ENCODE data around the gene BAG3.

The BAG3 gene

GRCh38 chr10:119653209-119653608 lies 2.0 kb downstream of the BAG3 start:
- H3K4me3 ChIP-seq (ENCODE audit: severe bottlenecking) = peak overlapping the region; percentile 93
- no peaks in the 10 kb centered on the region for H3K27me3 ChIP-seq (ENCODE audit: insufficient read depth, poor library complexity, severe bottlenecking)
- no peak for DNase-seq (ENCODE audit: low spot score)
- peak overlapping the region; percentile 93 for H3K27ac ChIP-seq (ENCODE audit: poor library complexity, severe bottlenecking)
- H3K9me3 ChIP-seq (ENCODE audit: severe bottlenecking) = no peaks in the 10 kb centered on the region
- no peak for TF ChIP-seq CTCF (IDR thresholded peaks at IDR 0.05; ENCODE audit: poor library complexity, severe bottlenecking)
- H3K4me1 ChIP-seq (ENCODE audit: insufficient read depth, poor library complexity, severe bottlenecking) = peaks cover 37% of the 10 kb centered on the region
- H3K36me3 ChIP-seq (ENCODE audit: low read depth) = peaks cover 47% of the 10 kb centered on the region
- no peak for ATAC-seq (ENCODE audit: low read depth)

GRCh38 chr10:119653916-119654315 lies 2.7 kb downstream of the BAG3 start:
- peak overlapping the region; percentile 93 for H3K27ac ChIP-seq (ENCODE audit: poor library complexity, severe bottlenecking)
- TF ChIP-seq CTCF (IDR thresholded peaks at IDR 0.05; ENCODE audit: poor library complexity, severe bottlenecking) = no peak
- H3K36me3 ChIP-seq (ENCODE audit: low read depth) = peaks cover 51% of the 10 kb centered on the region

GRCh38 chr10:119654540-119654939 lies 3.4 kb downstream of the BAG3 start:
- Histone ChIP-seq H3K4me1 (ENCODE audit: insufficient read depth, poor library complexity, severe bottlenecking) (peaks cover 51% of the 10 kb centered on the region), H3K36me3 (ENCODE audit: low read depth) (peaks cover 57% of the 10 kb centered on the region), H3K27ac (ENCODE audit: poor library complexity, severe bottlenecking) (peak overlapping the region; percentile 93), H3K4me3 (ENCODE audit: severe bottlenecking) (peak overlapping the region; percentile 93), H3K9me3 (ENCODE audit: severe bottlenecking) (no peaks in the 10 kb centered on the region), H3K27me3 (ENCODE audit: insufficient read depth, poor library complexity, severe bottlenecking) (no peaks in the 10 kb centered on the region)
- no peak for TF ChIP-seq CTCF (IDR thresholded peaks at IDR 0.05; ENCODE audit: poor library complexity, severe bottlenecking)
- ATAC-seq (ENCODE audit: low read depth) = peak; percentile 65
- peak; percentile 83 for DNase-seq (ENCODE audit: low spot score)

More at GRCh38 chr10:119653916-119654315, 2.7 kb downstream of the BAG3 start:
- no peak for DNase-seq (ENCODE audit: low spot score)
- no peak for ATAC-seq (ENCODE audit: low read depth)
- H3K4me1 ChIP-seq (ENCODE audit: insufficient read depth, poor library complexity, severe bottlenecking) = peaks cover 44% of the 10 kb centered on the region
- no peaks in the 10 kb centered on the region for H3K9me3 ChIP-seq (ENCODE audit: severe bottlenecking)
- H3K27me3 ChIP-seq (ENCODE audit: insufficient read depth, poor library complexity, severe bottlenecking) = no peaks in the 10 kb centered on the region
- peak overlapping the region; percentile 93 for H3K4me3 ChIP-seq (ENCODE audit: severe bottlenecking)

- Histone ChIP-seq H3K4me3 (ENCODE audit: severe bottlenecking) (peak overlapping the region; percentile 0), H3K27ac (ENCODE audit: poor library complexity, severe bottlenecking) (peak overlapping the region; percentile 93), H3K9me3 (ENCODE audit: severe bottlenecking) (no peaks in the 10 kb centered on the region), H3K27me3 (ENCODE audit: insufficient read depth, poor library complexity, severe bottlenecking) (no peaks in the 10 kb centered on the region), H3K36me3 (ENCODE audit: low read depth) (peaks cover 68% of the 10 kb centered on the region), H3K4me1 (ENCODE audit: insufficient read depth, poor library complexity, severe bottlenecking) (peaks cover 58% of the 10 kb centered on the region)
- DNase-seq (ENCODE audit: low spot score) = no peak
- TF ChIP-seq CTCF (IDR thresholded peaks at IDR 0.05; ENCODE audit: poor library complexity, severe bottlenecking) = no peak
- peak; percentile 33 for ATAC-seq (ENCODE audit: low read depth)
These were observed 4.4 kb downstream of the BAG3 start for GRCh38 chr10:119655566-119656001.

- Histone ChIP-seq H3K36me3 (ENCODE audit: low read depth) (peaks cover 80% of the 10 kb centered on the region), H3K4me1 (ENCODE audit: insufficient read depth, poor library complexity, severe bottlenecking) (peaks cover 58% of the 10 kb centered on the region), H3K9me3 (ENCODE audit: severe bottlenecking) (no peaks in the 10 kb centered on the region), H3K4me3 (ENCODE audit: severe bottlenecking) (no peak overlapping the region), H3K27me3 (ENCODE audit: insufficient read depth, poor library complexity, severe bottlenecking) (no peaks in the 10 kb centered on the region), H3K27ac (ENCODE audit: poor library complexity, severe bottlenecking) (peak overlapping the region; percentile 93)
- DNase-seq (ENCODE audit: low spot score) (no peak), ATAC-seq (ENCODE audit: low read depth) (no peak)
- no peak for TF ChIP-seq CTCF (IDR thresholded peaks at IDR 0.05; ENCODE audit: poor library complexity, severe bottlenecking)
These were observed 5.6 kb downstream of the BAG3 start for GRCh38 chr10:119656760-119657159.
